Stomach smooth muscle (tissue), 2 donors: ENCODE results near the gene KCNB1.

Experiments used
- H3K27ac ChIP-seq: one replicate; pipeline ENCODE4 v1.7.0; 2013; ENCODE audit warnings: mild to moderate bottlenecking, low read length, inconsistent platforms
- H3K27me3 ChIP-seq, 2 donors: one replicate each; pipeline ENCODE4 v1.7.0; 2013; ENCODE audit warnings: low read length in 2 of 2; ENCODE audit not compliant: insufficient read depth in 2 of 2, control insufficient read depth in 1 of 2
- H3K36me3 ChIP-seq, 2 donors: one replicate each; pipeline ENCODE4 v1.7.0; 2013; ENCODE audit warnings: low read length in 2 of 2; ENCODE audit not compliant: control insufficient read depth in 2 of 2, insufficient read depth in 2 of 2
- H3K4me1 ChIP-seq: one replicate; pipeline ENCODE4 v1.7.0; 2013; ENCODE audit warnings: low read length; ENCODE audit not compliant: control insufficient read depth, insufficient read depth
- H3K4me3 ChIP-seq, 2 donors: one replicate each; pipeline ENCODE4 v1.7.0; 2013; ENCODE audit warnings: low read length in 2 of 2
- H3K9ac ChIP-seq, 2 donors: one replicate each; pipeline ENCODE4 v1.7.0; 2013; ENCODE audit warnings: low read length in 2 of 2, mild to moderate bottlenecking in 1 of 2
- H3K9me3 ChIP-seq, 2 donors: one replicate each; pipeline ENCODE4 v1.7.0; 2013; ENCODE audit warnings: low read length in 2 of 2; ENCODE audit not compliant: control insufficient read depth in 2 of 2
- donor health status: healthy.
- donor health status: Pancreatic carcinoma.

Gene KCNB1

GRCh38 chr20:49344975-49345374, 137.5 kb downstream of the KCNB1 start:
- H3K27me3 ChIP-seq = no peaks in the 10 kb centered on the region
- peak overlapping the region in 1 of 2 donors; percentile 21 for H3K9ac ChIP-seq
- peak overlapping the region; percentile 29 to 43 for H3K4me3 ChIP-seq
- no peaks in the 10 kb centered on the region for H3K36me3 ChIP-seq
- H3K9me3 ChIP-seq = no peaks in the 10 kb centered on the region
- no peak overlapping the region for H3K27ac ChIP-seq
- H3K4me1 ChIP-seq = peaks cover 23% of the 10 kb centered on the region

GRCh38 chr20:49344140-49344539, 138.3 kb downstream of the KCNB1 start:
- Histone ChIP-seq H3K9me3 (no peaks in the 10 kb centered on the region), H3K9ac (no peak overlapping the region), H3K27ac (no peak overlapping the region), H3K4me3 (no peak overlapping the region), H3K36me3 (no peaks in the 10 kb centered on the region), H3K27me3 (no peaks in the 10 kb centered on the region), H3K4me1 (peaks cover 23% of the 10 kb centered on the region)

GRCh38 chr20:49343246-49343645, 139.2 kb downstream of the KCNB1 start:
- H3K9ac ChIP-seq = no peak overlapping the region
- H3K27me3 ChIP-seq = no peaks in the 10 kb centered on the region
- H3K4me1 ChIP-seq = peaks cover 23% of the 10 kb centered on the region
- no peaks in the 10 kb centered on the region for H3K36me3 ChIP-seq
- H3K4me3 ChIP-seq = no peak overlapping the region
- H3K9me3 ChIP-seq = no peaks in the 10 kb centered on the region
- no peak overlapping the region for H3K27ac ChIP-seq

- peaks cover 15% of the 10 kb centered on the region for H3K4me1 ChIP-seq
- H3K4me3 ChIP-seq = peak overlapping the region in 1 of 2 donors; percentile 8
- H3K9me3 ChIP-seq = no peaks in the 10 kb centered on the region
- H3K9ac ChIP-seq = no peak overlapping the region
- H3K27ac ChIP-seq = no peak overlapping the region
- no peaks in the 10 kb centered on the region for H3K27me3 ChIP-seq
- no peaks in the 10 kb centered on the region for H3K36me3 ChIP-seq
Observed at GRCh38 chr20:49340161-49340966, 142.1 kb downstream of the KCNB1 start.

GRCh38 chr20:49339123-49339522, 143.3 kb downstream of the KCNB1 start:
- H3K9me3 ChIP-seq = no peaks in the 10 kb centered on the region
- H3K9ac ChIP-seq = no peak overlapping the region
- H3K36me3 ChIP-seq = no peaks in the 10 kb centered on the region
- H3K27me3 ChIP-seq = no peaks in the 10 kb centered on the region
- no peak overlapping the region for H3K27ac ChIP-seq
- no peak overlapping the region for H3K4me3 ChIP-seq
- peaks cover 5% of the 10 kb centered on the region for H3K4me1 ChIP-seq

GRCh38 chr20:49338061-49338460, 144.4 kb downstream of the KCNB1 start:
- H3K9ac ChIP-seq = no peak overlapping the region
- no peaks in the 10 kb centered on the region for H3K9me3 ChIP-seq
- peaks cover 0 to 5% of the 10 kb centered on the region in 2 donors for H3K27me3 ChIP-seq
- H3K4me1 ChIP-seq = peaks cover 5% of the 10 kb centered on the region
- no peak overlapping the region for H3K27ac ChIP-seq
- H3K4me3 ChIP-seq = no peak overlapping the region
- no peaks in the 10 kb centered on the region for H3K36me3 ChIP-seq

- H3K9ac ChIP-seq = no peak overlapping the region
- peaks cover 0 to 8% of the 10 kb centered on the region in 2 donors for H3K27me3 ChIP-seq
- H3K9me3 ChIP-seq = no peaks in the 10 kb centered on the region
- no peaks in the 10 kb centered on the region for H3K36me3 ChIP-seq
- H3K4me3 ChIP-seq = no peak overlapping the region
- H3K4me1 ChIP-seq = peaks cover 5% of the 10 kb centered on the region
- H3K27ac ChIP-seq = no peak overlapping the region
Observed at GRCh38 chr20:49337357-49337756, 145.1 kb downstream of the KCNB1 start.

GRCh38 chr20:49336786-49337185, 145.7 kb downstream of the KCNB1 start:
- H3K9ac ChIP-seq = no peak overlapping the region
- no peak overlapping the region for H3K27ac ChIP-seq
- H3K36me3 ChIP-seq = no peaks in the 10 kb centered on the region
- peaks cover 5% of the 10 kb centered on the region for H3K4me1 ChIP-seq
- H3K9me3 ChIP-seq = no peaks in the 10 kb centered on the region
- H3K27me3 ChIP-seq = peaks cover 0 to 8% of the 10 kb centered on the region in 2 donors
- H3K4me3 ChIP-seq = no peak overlapping the region

- Histone ChIP-seq H3K4me1 (peaks cover 4% of the 10 kb centered on the region), H3K36me3 (no peaks in the 10 kb centered on the region)
Observed at GRCh38 chr20:49335476-49335875, 147.0 kb downstream of the KCNB1 start.

GRCh38 chr20:49330701-49331615, 151.5 kb downstream of the KCNB1 start:
- Histone ChIP-seq H3K27ac (no peak overlapping the region), H3K36me3 (no peaks in the 10 kb centered on the region), H3K9me3 (no peaks in the 10 kb centered on the region), H3K4me3 (no peak overlapping the region), H3K4me1 (peaks cover 5% of the 10 kb centered on the region), H3K27me3 (peaks cover 0 to 8% of the 10 kb centered on the region in 2 donors), H3K9ac (no peak overlapping the region)

More at GRCh38 chr20:49335476-49335875, 147.0 kb downstream of the KCNB1 start:
- Histone ChIP-seq H3K27ac (no peak overlapping the region), H3K27me3 (peaks cover 0 to 8% of the 10 kb centered on the region in 2 donors), H3K9me3 (no peaks in the 10 kb centered on the region), H3K4me3 (no peak overlapping the region), H3K9ac (no peak overlapping the region)
